B cell (primary cell): ENCODE data around the gene CHST11. TPM values are rescaled to one million over a fixed set of nuclear protein-coding genes. Genes with fewer than 3 reads are reported as not detected.

Experiments
- ATAC-seq: fragments of 200-7000 bp; cut with Tn5 transposase; one replicate; pipeline ENCODE4 v1.10.0; 2021; ENCODE audit warnings: low read depth, mild to moderate bottlenecking, moderate number of reproducible peaks, moderate library complexity
- CTCF ChIA-PET: fragments of 350-600 bp; sonication (Branson Sonifier 250); formaldehyde crosslinking; loops from one replicate; lab custom pipeline; 2021; ENCODE audit warnings: antibody characterized with exemption, inconsistent platforms; lab: Charles Lee
- POLR2A ChIA-PET: fragments of 350-600 bp; sonication (Branson Sonifier 250); formaldehyde crosslinking; loops from one replicate; lab custom pipeline; 2021; ENCODE audit warnings: antibody characterized with exemption; lab: Charles Lee
- DNase-seq: peaks from one replicate; pipeline ENCODE4 v3.0.0; 2013
- H2AFZ ChIP-seq: 2 replicates; pipeline ENCODE4 v1.6.1; 2012; ENCODE audit warnings: mild to moderate bottlenecking, low read depth, low read length; ENCODE audit not compliant: insufficient read depth, poor library complexity, severe bottlenecking
- H3K27ac ChIP-seq, 2 donors: 1 replicate in 1 of 2; 2 replicates in 1 of 2; pipeline ENCODE4 v1.5.1; 2012 to 2013; ENCODE audit warnings: low read length in 2 of 2, mild to moderate bottlenecking in 2 of 2, moderate library complexity in 1 of 2
- H3K27me3 ChIP-seq, 4 experiments: fragments of 200-600 bp in 1 of 4; sonication (generic) in 1 of 4; replicated peaks in 1 of 4; 1 replicate in 2 of 4; 2 replicates in 2 of 4; pipeline versions ENCODE4 v1.6.1 to v1.7.0; 2013 to 2016; ENCODE audit warnings: low read length in 3 of 4, mild to moderate bottlenecking in 2 of 4, mixed read lengths in 1 of 4, moderate library complexity in 1 of 4; ENCODE audit not compliant: insufficient read depth in 4 of 4, control insufficient read depth in 3 of 4; ENCODE audit errors: control extremely low read depth in 1 of 4
- H3K36me3 ChIP-seq, 2 experiments: replicated peaks in 1 of 2; 1 replicate in 1 of 2; 2 replicates in 1 of 2; pipeline versions ENCODE4 v1.6.1 to v1.7.1; 2013; ENCODE audit warnings: low read length in 1 of 2; ENCODE audit not compliant: insufficient read depth in 2 of 2, control insufficient read depth in 1 of 2; ENCODE audit errors: control extremely low read depth in 1 of 2, extremely low read depth in 1 of 2
- H3K4me1 ChIP-seq, 2 donors: fragments of 200-600 bp in 1 of 2; sonication (generic) in 1 of 2; 1 replicate in 1 of 2; 2 replicates in 1 of 2; pipeline versions ENCODE4 v1.5.1 to v1.6.1; 2013 to 2017; ENCODE audit warnings: low read length in 2 of 2; ENCODE audit not compliant: control insufficient read depth in 2 of 2, insufficient read depth in 2 of 2
- H3K4me2 ChIP-seq: replicated peaks from 2 replicates; pipeline ENCODE3; 2012; ENCODE audit warnings: mild to moderate bottlenecking, low read depth, low read length; ENCODE audit not compliant: poor library complexity, severe bottlenecking
- H3K4me3 ChIP-seq, 5 experiments: fragments of 200-600 bp in 1 of 5; sonication (generic) in 1 of 5; 1 replicate in 3 of 5; 2 replicates in 2 of 5; pipeline versions ENCODE4 v1.5.1 to v1.7.0; 2011 to 2016; ENCODE audit warnings: low read length in 4 of 5, mild to moderate bottlenecking in 4 of 5, low read depth in 2 of 5, control low read depth in 1 of 5, moderate library complexity in 1 of 5; ENCODE audit not compliant: insufficient read depth in 1 of 5; ENCODE audit errors: control extremely low read depth in 1 of 5, extremely low read depth in 1 of 5
- H3K79me2 ChIP-seq: fragments of 200-600 bp; sonication (generic); one replicate; pipeline ENCODE4 v1.6.0; 2016; ENCODE audit warnings: low read length; ENCODE audit not compliant: control insufficient read depth, insufficient read depth
- H3K9ac ChIP-seq: fragments of 200-600 bp; sonication (generic); 2 replicates; pipeline ENCODE4 v1.6.1; 2017; ENCODE audit warnings: mild to moderate bottlenecking, low read length, moderate library complexity
- H3K9me3 ChIP-seq, 3 donors: one replicate each; pipeline versions ENCODE4 v1.6.1 to v1.7.1; 2013; ENCODE audit warnings: low read length in 2 of 3; ENCODE audit not compliant: control insufficient read depth in 2 of 3, insufficient read depth in 1 of 3; ENCODE audit errors: control extremely low read depth in 1 of 3
- H4K20me1 ChIP-seq: 2 replicates; pipeline ENCODE4 v1.6.0; 2012; ENCODE audit warnings: mild to moderate bottlenecking, low read length; ENCODE audit not compliant: insufficient read depth, control insufficient read depth, poor library complexity, severe bottlenecking
- H3K27ac Mint-ChIP-seq: one replicate; pipeline ENCODE4 v1.8.0; 2021; ENCODE audit warnings: mixed read lengths
- H3K27me3 Mint-ChIP-seq: one replicate; pipeline ENCODE4 v1.8.0; 2021; ENCODE audit warnings: mixed read lengths
- H3K4me1 Mint-ChIP-seq: one replicate; pipeline ENCODE4 v1.8.0; 2021; ENCODE audit warnings: mixed read lengths
- H3K4me3 Mint-ChIP-seq: one replicate; pipeline ENCODE4 v1.8.0; 2021; ENCODE audit warnings: mixed read lengths
- H3K9me3 Mint-ChIP-seq: one replicate; pipeline ENCODE4 v1.8.0; 2022; ENCODE audit warnings: mixed read lengths; ENCODE audit not compliant: insufficient read depth
- EZH2 ChIP-seq: IDR thresholded peaks from 2 replicates; pipeline ENCODE4 v1.6.1; 2012; ENCODE audit warnings: borderline replicate concordance, low read depth, mild to moderate bottlenecking, moderate library complexity, low read length; ENCODE audit not compliant: insufficient read depth, poor library complexity, severe bottlenecking
- WGBS: methylation state at CpG from one replicate; pipeline ENCODE4 v1.1.5; 2013; ENCODE audit warnings: missing lambda C conversion rate; ENCODE audit not compliant: insufficient coverage; 5-methylcytosine and 5-hydroxymethylcytosine counted together
- intact Hi-C: fragments of 100-400 bp; cut with micrococcal nuclease; formaldehyde crosslinking; loops from one replicate; pipeline ENCODE4 v1.10.0; 2022
- polyA plus RNA-seq: library from polyadenylated mRNA; depleted of rRNA; stranded (reverse); fragments of >200 nt; gene quantifications from 2 replicates; pipeline ENCODE4 v1.2.3, GENCODE V29; 2012
- total RNA-seq, 2 donors: library from RNA; stranded (reverse); fragments of 120-200 nt in 1 of 2; gene quantifications; 1 replicate in 1 of 2; 2 replicates in 1 of 2; pipeline versions ENCODE4 v1.2.3 to v1.2.4, GENCODE V29; 2013 to 2022
- TF ChIP-seq, protein P1 (sequence below): fragments of 200-600 bp; IDR thresholded peaks from one replicate; pipeline ENCODE4 v1.8.0; 2022; ENCODE audit warnings: antibody characterized with exemption, mild to moderate bottlenecking

The CHST11 gene
- total and polyA plus RNA-seq, 2 donors (not counting 1 experiment from before 2014, with no cell fraction given): 46.3 to 152 TPM

DNA sequence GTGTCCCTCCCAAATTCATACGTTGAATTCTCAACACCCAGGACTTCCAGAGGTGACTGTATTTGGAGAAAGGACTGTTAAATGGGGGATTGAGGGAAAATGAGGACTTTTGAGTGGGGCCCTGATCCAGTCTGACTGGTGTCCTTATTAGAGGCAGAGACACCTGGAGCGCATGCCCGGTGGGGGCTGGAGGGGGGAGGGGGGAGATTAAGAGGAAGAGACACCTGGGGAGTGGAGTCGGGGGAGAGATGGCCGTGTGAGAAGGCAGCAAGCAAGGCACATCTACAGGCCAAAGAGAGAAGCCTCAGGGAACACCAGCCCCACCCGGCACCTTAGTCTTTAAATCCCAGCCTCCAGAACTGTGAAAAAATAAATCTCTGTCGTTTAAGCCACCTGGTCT lies 291.6 kb downstream of the CHST11 start:
- H4K20me1 ChIP-seq: peaks cover 18% of the 10 kb centered on the region
- H3K4me2 ChIP-seq: no peak overlapping the region
- ATAC-seq (no peak), DNase-seq (no peak)
- no peaks in the 10 kb centered on the region for H3K9me3 ChIP-seq
- TF ChIP-seq EZH2: no peak
- TF ChIP-seq, protein P1, sequence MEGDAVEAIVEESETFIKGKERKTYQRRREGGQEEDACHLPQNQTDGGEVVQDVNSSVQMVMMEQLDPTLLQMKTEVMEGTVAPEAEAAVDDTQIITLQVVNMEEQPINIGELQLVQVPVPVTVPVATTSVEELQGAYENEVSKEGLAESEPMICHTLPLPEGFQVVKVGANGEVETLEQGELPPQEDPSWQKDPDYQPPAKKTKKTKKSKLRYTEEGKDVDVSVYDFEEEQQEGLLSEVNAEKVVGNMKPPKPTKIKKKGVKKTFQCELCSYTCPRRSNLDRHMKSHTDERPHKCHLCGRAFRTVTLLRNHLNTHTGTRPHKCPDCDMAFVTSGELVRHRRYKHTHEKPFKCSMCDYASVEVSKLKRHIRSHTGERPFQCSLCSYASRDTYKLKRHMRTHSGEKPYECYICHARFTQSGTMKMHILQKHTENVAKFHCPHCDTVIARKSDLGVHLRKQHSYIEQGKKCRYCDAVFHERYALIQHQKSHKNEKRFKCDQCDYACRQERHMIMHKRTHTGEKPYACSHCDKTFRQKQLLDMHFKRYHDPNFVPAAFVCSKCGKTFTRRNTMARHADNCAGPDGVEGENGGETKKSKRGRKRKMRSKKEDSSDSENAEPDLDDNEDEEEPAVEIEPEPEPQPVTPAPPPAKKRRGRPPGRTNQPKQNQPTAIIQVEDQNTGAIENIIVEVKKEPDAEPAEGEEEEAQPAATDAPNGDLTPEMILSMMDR: no peak
- H3K79me2 ChIP-seq: peaks cover 35% of the 10 kb centered on the region
- peaks cover 33 to 44% of the 10 kb centered on the region in 2 donors for H3K4me1 ChIP-seq
- Mint-ChIP-seq H3K9me3 (peaks cover 5% of the 10 kb centered on the region), H3K27me3 (no peaks in the 10 kb centered on the region), H3K27ac (no peak overlapping the region), H3K4me3 (no peak overlapping the region), H3K4me1 (peaks cover 82% of the 10 kb centered on the region)
- ChIA-PET CTCF (no interaction called here), POLR2A (interaction anchor here (0.7 kb wide), 1 partner anchor 165 kb away, joined by 5 read pairs; no protein-coding TSS in a partner anchor)
- no peaks in the 10 kb centered on the region for H3K27me3 ChIP-seq
- H2AFZ ChIP-seq: no peak overlapping the region
- H3K4me3 ChIP-seq: no peak overlapping the region
- 95% methylated on average over 2 of the region's 7 CpGs for WGBS
- no peaks in the 10 kb centered on the region for H3K36me3 ChIP-seq
- H3K27ac ChIP-seq: no peak overlapping the region
- H3K9ac ChIP-seq: no peak overlapping the region
- intact Hi-C loops: no loop called here

DNA sequence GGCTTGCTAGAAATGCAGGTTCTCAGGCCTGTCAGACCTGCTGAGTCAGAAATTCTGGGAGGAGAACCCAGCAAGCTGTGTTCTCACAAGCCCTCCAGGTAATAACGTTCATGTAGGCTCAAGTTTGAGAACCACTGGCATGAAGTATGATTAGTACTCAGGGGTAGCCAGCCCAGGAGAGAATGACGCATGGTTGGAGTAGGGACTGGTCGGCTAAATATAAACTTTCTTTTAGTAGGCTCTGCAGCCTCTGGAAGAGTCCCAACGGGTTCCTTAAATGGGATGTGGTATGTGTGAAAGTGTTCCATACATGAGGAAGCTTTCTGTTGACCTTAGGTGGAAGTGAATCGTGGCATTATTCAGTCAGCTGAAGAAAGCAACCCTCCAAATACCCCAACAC lies 292.0 kb downstream of the CHST11 start:
- H2AFZ ChIP-seq: no peak overlapping the region
- intact Hi-C loops: no loop called here
- ATAC-seq: no peak
- no peak overlapping the region for H3K4me2 ChIP-seq
- peaks cover 35% of the 10 kb centered on the region for H3K79me2 ChIP-seq
- H3K9me3 ChIP-seq: no peaks in the 10 kb centered on the region
- Mint-ChIP-seq H3K27me3 (no peaks in the 10 kb centered on the region), H3K4me3 (no peak overlapping the region), H3K27ac (peak overlapping the region; percentile 79), H3K9me3 (peaks cover 3% of the 10 kb centered on the region), H3K4me1 (peaks cover 79% of the 10 kb centered on the region)
- no peak for TF ChIP-seq EZH2
- TF ChIP-seq, protein P1: no peak
- ChIA-PET CTCF (interaction anchor here (1.1 kb wide), 1 partner anchor 367 kb away, joined by 3 read pairs; no protein-coding TSS in a partner anchor), POLR2A (interaction anchor here (0.6 kb wide), 1 partner anchor 344 kb away, joined by 4 read pairs; no protein-coding TSS in a partner anchor)
- no peaks in the 10 kb centered on the region for H3K27me3 ChIP-seq
- H3K4me1 ChIP-seq: peaks cover 29 to 39% of the 10 kb centered on the region in 2 donors
- 97% methylated on average over 3 of the region's 5 CpGs for WGBS
- no peaks in the 10 kb centered on the region for H3K36me3 ChIP-seq
- H3K4me3 ChIP-seq: no peak overlapping the region
- no peak overlapping the region for H3K9ac ChIP-seq
- H3K27ac ChIP-seq: no peak overlapping the region
- peaks cover 22% of the 10 kb centered on the region for H4K20me1 ChIP-seq
- no peak for DNase-seq
